GM23248 (cell line): Measurements from ENCODE around the gene CAMK4. TPM values are rescaled to one million over a fixed set of nuclear protein-coding genes. Genes with fewer than 3 reads are reported as not detected.
"Not testable (repeated sequence)": the region's sequence is repeated elsewhere in the genome, so short reads cannot be mapped to it uniquely, and the experiment has no call there.

Experiments
- DNase-seq: peaks from one replicate; pipeline ENCODE4 v3.0.0-alpha.2; 2015
- H2AFZ ChIP-seq: fragments of 200-600 bp; sonication (generic); 2 replicates; pipeline ENCODE4 v1.6.1; 2016; ENCODE audit warnings: antibody characterized with exemption
- H3F3A ChIP-seq: fragments of 200-600 bp; sonication (generic); 2 replicates; pipeline ENCODE4 v1.6.1; 2016; ENCODE audit warnings: mild to moderate bottlenecking, antibody characterized with exemption, mixed run types; ENCODE audit not compliant: insufficient read depth
- H3K27ac ChIP-seq: fragments of 200-600 bp; sonication (generic); 2 replicates; pipeline ENCODE4 v1.5.1; 2016; ENCODE audit warnings: mild to moderate bottlenecking
- H3K27me3 ChIP-seq: fragments of 200-600 bp; sonication (generic); replicated peaks from 2 replicates; pipeline ENCODE4 v1.6.1; 2016; ENCODE audit warnings: mild to moderate bottlenecking; ENCODE audit not compliant: insufficient read depth
- H3K36me3 ChIP-seq: fragments of 200-600 bp; sonication (generic); 2 replicates; pipeline ENCODE4 v1.6.1; 2016; ENCODE audit warnings: low read depth, mild to moderate bottlenecking
- H3K4me1 ChIP-seq: fragments of 200-600 bp; sonication (generic); 2 replicates; pipeline ENCODE4 v1.6.1; 2016; ENCODE audit warnings: mild to moderate bottlenecking; ENCODE audit not compliant: insufficient read depth
- H3K4me2 ChIP-seq: fragments of 200-600 bp; sonication (generic); one replicate; pipeline ENCODE4 v1.6.1; 2016; ENCODE audit warnings: mild to moderate bottlenecking; ENCODE audit not compliant: unreplicated experiment
- H3K4me3 ChIP-seq: fragments of 200-600 bp; sonication (generic); 2 replicates; pipeline ENCODE4 v1.5.1; 2016; ENCODE audit warnings: mild to moderate bottlenecking
- H3K79me2 ChIP-seq: fragments of 200-600 bp; sonication (generic); 2 replicates; pipeline ENCODE4 v1.6.1; 2016; ENCODE audit warnings: mild to moderate bottlenecking; ENCODE audit not compliant: insufficient read depth
- H3K9ac ChIP-seq: fragments of 200-600 bp; sonication (generic); 2 replicates; pipeline ENCODE4 v1.6.1; 2016; ENCODE audit warnings: mild to moderate bottlenecking
- H3K9me2 ChIP-seq: fragments of 200-600 bp; sonication (generic); 2 replicates; pipeline ENCODE4 v1.6.1; 2016; ENCODE audit warnings: mixed run types, mild to moderate bottlenecking, moderate library complexity; ENCODE audit not compliant: insufficient read depth
- H3K9me3 ChIP-seq: fragments of 200-600 bp; sonication (generic); one replicate; pipeline ENCODE4 v1.6.1; 2017; ENCODE audit warnings: low read depth
- H4K20me1 ChIP-seq: fragments of 200-600 bp; sonication (generic); 2 replicates; pipeline ENCODE4 v1.6.0; 2016; ENCODE audit not compliant: insufficient read depth
- EZH2 ChIP-seq: fragments of 200-600 bp; sonication (generic); IDR thresholded peaks from 2 replicates; pipeline ENCODE4 v1.6.1; 2018; ENCODE audit warnings: antibody characterized with exemption, mild to moderate bottlenecking; ENCODE audit not compliant: insufficient read depth, poor library complexity, severe bottlenecking
- EZH2phosphoT487 ChIP-seq: fragments of 200-600 bp; sonication (generic); IDR thresholded peaks from 2 replicates; pipeline ENCODE4 v1.6.1; 2018; ENCODE audit warnings: antibody characterized with exemption, moderate library complexity, mild to moderate bottlenecking, low read depth; ENCODE audit not compliant: insufficient read depth
- WGBS, 2 experiments: methylation state at CpG; one replicate each; pipeline ENCODE4 v1.1.6; 2015 to 2017; ENCODE audit warnings: low lambda C conversion rate in 2 of 2, low coverage in 1 of 2; ENCODE audit errors: missing lambda C conversion rate in 2 of 2; 5-methylcytosine and 5-hydroxymethylcytosine counted together
- in situ Hi-C: fragments of 300-500 bp; cut with MboI; formaldehyde crosslinking; loops from 2 replicates; pipeline ENCODE4 v1.15.0; 2020
- polyA plus RNA-seq: library from polyadenylated mRNA; unstranded; fragments of >200 nt; fragmentation: Nextera tagmentation; extraction: Ambion mirVana; gene quantifications from 2 replicates; pipeline ENCODE4 v1.2.1, GENCODE V29; 2016
- total RNA-seq: library from RNA; depleted of rRNA; stranded (reverse); fragments of >200 nt; shearing (Covaris generic); gene quantifications from 2 replicates; pipeline ENCODE4 v1.2.3, GENCODE V29; 2014

CAMK4 gene
- total and polyA plus RNA-seq, 2 experiments from 2014 or later: 3.2 to 3.6 TPM

- H3F3A ChIP-seq: no peaks in the 10 kb centered on the region
- H3K27ac ChIP-seq: no peak overlapping the region
- TF ChIP-seq EZH2: no peak
- TF ChIP-seq EZH2phosphoT487: no peak
- no peak overlapping the region for H3K4me2 ChIP-seq
- no peaks in the 10 kb centered on the region for H3K4me1 ChIP-seq
- no peak overlapping the region for H3K4me3 ChIP-seq
- H3K9ac ChIP-seq: no peak overlapping the region
- H3K79me2 ChIP-seq: no peaks in the 10 kb centered on the region
- DNase-seq: no peak
- H3K36me3 ChIP-seq: no peaks in the 10 kb centered on the region
- no peaks in the 10 kb centered on the region for H3K27me3 ChIP-seq
- H2AFZ ChIP-seq: no peak overlapping the region
- H4K20me1 ChIP-seq: no peaks in the 10 kb centered on the region
- no peaks in the 10 kb centered on the region for H3K9me2 ChIP-seq
- WGBS, 2 experiments: 44 to 63% methylated on average over 2 of the region's 2 CpGs
- in situ Hi-C loops: no loop called here
- no peaks in the 10 kb centered on the region for H3K9me3 ChIP-seq
These were observed 180.1 kb downstream of the CAMK4 start for GRCh38 chr5:111404270-111404769.

GRCh38 chr5:111407562-111407961, 183.4 kb downstream of the CAMK4 start:
- Histone ChIP-seq H3K9ac (no peak overlapping the region), H4K20me1 (no peaks in the 10 kb centered on the region), H3K79me2 (no peaks in the 10 kb centered on the region), H3K9me3 (no peaks in the 10 kb centered on the region), H3K4me3 (no peak overlapping the region), H3K36me3 (no peaks in the 10 kb centered on the region), H3K4me2 (no peak overlapping the region), H3F3A (no peaks in the 10 kb centered on the region), H3K9me2 (no peaks in the 10 kb centered on the region), H3K27ac (no peak overlapping the region), H3K27me3 (no peaks in the 10 kb centered on the region), H3K4me1 (no peaks in the 10 kb centered on the region), H2AFZ (no peak overlapping the region)
- TF ChIP-seq EZH2 (no peak), EZH2phosphoT487 (no peak)
- in situ Hi-C loops: no loop called here
- no peak for DNase-seq

- in situ Hi-C loops: no loop called here
- no peak for DNase-seq
- H3K27ac ChIP-seq: no peak overlapping the region
- H3K4me3 ChIP-seq: no peak overlapping the region
- no peaks in the 10 kb centered on the region for H3K9me2 ChIP-seq
- no peaks in the 10 kb centered on the region for H4K20me1 ChIP-seq
- H3K9ac ChIP-seq: no peak overlapping the region
- H3K79me2 ChIP-seq: no peaks in the 10 kb centered on the region
- no peak for TF ChIP-seq EZH2
- TF ChIP-seq EZH2phosphoT487: no peak
- 6 to 18% methylated on average over 1 of the region's 1 CpG for WGBS, 2 experiments
- no peaks in the 10 kb centered on the region for H3K4me1 ChIP-seq
- no peaks in the 10 kb centered on the region for H3K27me3 ChIP-seq
- H2AFZ ChIP-seq: no peak overlapping the region
- H3K9me3 ChIP-seq: no peaks in the 10 kb centered on the region
- H3F3A ChIP-seq: no peaks in the 10 kb centered on the region
- H3K4me2 ChIP-seq: no peak overlapping the region
- no peaks in the 10 kb centered on the region for H3K36me3 ChIP-seq
These were observed 184.6 kb downstream of the CAMK4 start for GRCh38 chr5:111408817-111409216.

GRCh38 chr5:111409266-111409665, 185.1 kb downstream of the CAMK4 start:
- H3K4me2 ChIP-seq, H3F3A ChIP-seq, H3K4me1 ChIP-seq, H3K9ac ChIP-seq, H3K9me3 ChIP-seq, in situ Hi-C loops, H3K36me3 ChIP-seq, H3K9me2 ChIP-seq, H3K27me3 ChIP-seq, H3K79me2 ChIP-seq, H4K20me1 ChIP-seq, H2AFZ ChIP-seq, H3K4me3 ChIP-seq, H3K27ac ChIP-seq, DNase-seq: not testable (repeated sequence)

- DNase-seq, H3K4me3 ChIP-seq, H3K4me2 ChIP-seq, H3K9me3 ChIP-seq, in situ Hi-C loops, H3K27me3 ChIP-seq, H3K9me2 ChIP-seq, H3K9ac ChIP-seq, H4K20me1 ChIP-seq, H3K36me3 ChIP-seq, H3K27ac ChIP-seq, H3K4me1 ChIP-seq, H3K79me2 ChIP-seq, H3F3A ChIP-seq, H2AFZ ChIP-seq: not testable (repeated sequence)
- 70 to 71% methylated on average over 3 of the region's 3 CpGs for WGBS, 2 experiments
These were observed 185.9 kb downstream of the CAMK4 start for GRCh38 chr5:111410067-111410466.
